ENCODE data around the gene IMMP2L.

- TF ChIP-seq CTCF (optimal IDR thresholded peaks at IDR 0.05 in 1 of 3, IDR thresholded peaks at IDR 0.05 in 1 of 3, conservative IDR thresholded peaks at IDR 0.05 in 1 of 3; ENCODE audit: extremely low read depth in 1 of 3, insufficient read depth in 2 of 3, low read length in 3 of 3) (no peak), EZH2 (IDR thresholded peaks at IDR 0.05; ENCODE audit: low read length) (no peak)
Observed at GRCh38 chr7:111328487-111328886, 233.8 kb downstream of the IMMP2L start.

Data from keratinocyte (primary cell).